NT2/D1 (cell line): Measurements from ENCODE around the gene SPEM1.
A peak's percentile ranks its signal among the peaks of the same experiment; 100 is the strongest.

Source experiments
- DNase-seq: peaks from one replicate; pipeline ENCODE4 v3.0.0-alpha.2; 2011; ENCODE audit warnings: low read depth, low spot score
- H3K27me3 ChIP-seq: 2 replicates; pipeline ENCODE4 v1.6.0; 2011; ENCODE audit warnings: mild to moderate bottlenecking; ENCODE audit not compliant: insufficient read length, insufficient read depth
- H3K36me3 ChIP-seq: 2 replicates; pipeline ENCODE4 v1.6.1; 2011; ENCODE audit warnings: mild to moderate bottlenecking, low read length, mixed read lengths; ENCODE audit not compliant: insufficient read depth, insufficient read length
- H3K4me1 ChIP-seq: 2 replicates; pipeline ENCODE4 v1.5.1; 2011; ENCODE audit not compliant: insufficient read depth, insufficient read length
- H3K4me3 ChIP-seq: 2 replicates; pipeline ENCODE4 v1.5.1; 2011; ENCODE audit warnings: low read depth; ENCODE audit not compliant: insufficient read length
- H3K9ac ChIP-seq: 2 replicates; pipeline ENCODE4 v1.6.0; 2011; ENCODE audit warnings: low read depth; ENCODE audit not compliant: insufficient read length
- H3K9me3 ChIP-seq: 2 replicates; pipeline ENCODE4 v1.5.1; 2011; ENCODE audit warnings: mild to moderate bottlenecking, low read length; ENCODE audit not compliant: insufficient read depth
- SUZ12 ChIP-seq: IDR thresholded peaks from 2 replicates; pipeline ENCODE4 v1.6.1; 2011; ENCODE audit not compliant: insufficient read length, insufficient read depth; ENCODE audit errors: extremely low read depth
- YY1 ChIP-seq: IDR thresholded peaks from 2 replicates; pipeline ENCODE4 v1.6.1; 2011; ENCODE audit not compliant: insufficient read length, insufficient read depth
- ZNF274 ChIP-seq: IDR thresholded peaks from 2 replicates; pipeline ENCODE4 v1.6.1; 2011; ENCODE audit warnings: mild to moderate bottlenecking, low read depth, low read length

SPEM1 gene

DNA sequence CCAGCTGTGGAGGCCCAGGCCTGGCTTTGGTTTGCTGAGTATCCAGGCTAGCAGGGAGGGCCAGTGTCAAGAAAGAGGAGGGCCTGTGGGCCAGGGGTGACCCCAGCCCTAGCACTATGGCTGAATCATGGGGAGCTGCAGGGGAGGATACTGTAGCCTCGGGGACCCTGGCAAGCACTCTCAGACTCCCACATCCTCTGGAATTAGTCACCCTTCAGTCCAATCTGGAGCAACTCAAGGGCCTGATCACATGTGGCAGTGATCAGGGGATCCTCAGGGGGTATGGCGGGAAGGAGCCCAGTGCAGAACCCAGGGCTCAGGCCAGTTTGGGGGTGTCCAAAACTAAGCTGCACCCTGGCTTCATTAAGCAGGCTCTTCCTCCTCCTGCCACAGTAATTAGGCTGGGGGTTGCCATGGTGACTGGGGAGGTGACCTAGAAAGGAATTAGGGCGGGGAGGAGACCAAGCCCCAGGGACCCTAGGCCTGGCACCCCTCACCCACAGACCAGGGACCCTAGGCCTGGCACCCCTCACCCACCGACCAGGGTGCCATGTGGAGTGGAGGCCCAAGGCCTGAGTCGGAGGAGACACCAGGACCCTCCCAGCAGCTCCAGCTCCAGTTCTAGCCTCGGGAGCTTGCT is 6.7 kb upstream of the SPEM1 start:
- no peak for TF ChIP-seq YY1
- no peak for TF ChIP-seq ZNF274
- no peak for TF ChIP-seq SUZ12
- no peak overlapping the region for H3K4me3 ChIP-seq
- H3K4me1 ChIP-seq, result peaks cover 3% of the 10 kb centered on the region
- H3K27me3 ChIP-seq, result no peaks in the 10 kb centered on the region
- no peak overlapping the region for H3K9ac ChIP-seq
- peaks cover 59% of the 10 kb centered on the region for H3K36me3 ChIP-seq
- DNase-seq, result no peak
- H3K9me3 ChIP-seq, result no peaks in the 10 kb centered on the region

GRCh38 chr17:7414837-7415236 is 5.3 kb upstream of the SPEM1 start:
- H3K27me3 ChIP-seq, result no peaks in the 10 kb centered on the region
- no peak overlapping the region for H3K9ac ChIP-seq
- peaks cover 50% of the 10 kb centered on the region for H3K36me3 ChIP-seq
- H3K9me3 ChIP-seq, result no peaks in the 10 kb centered on the region
- DNase-seq, result no peak
- TF ChIP-seq ZNF274 (no peak), YY1 (no peak), SUZ12 (no peak)
- peaks cover 3% of the 10 kb centered on the region for H3K4me1 ChIP-seq
- H3K4me3 ChIP-seq, result no peak overlapping the region

DNA sequence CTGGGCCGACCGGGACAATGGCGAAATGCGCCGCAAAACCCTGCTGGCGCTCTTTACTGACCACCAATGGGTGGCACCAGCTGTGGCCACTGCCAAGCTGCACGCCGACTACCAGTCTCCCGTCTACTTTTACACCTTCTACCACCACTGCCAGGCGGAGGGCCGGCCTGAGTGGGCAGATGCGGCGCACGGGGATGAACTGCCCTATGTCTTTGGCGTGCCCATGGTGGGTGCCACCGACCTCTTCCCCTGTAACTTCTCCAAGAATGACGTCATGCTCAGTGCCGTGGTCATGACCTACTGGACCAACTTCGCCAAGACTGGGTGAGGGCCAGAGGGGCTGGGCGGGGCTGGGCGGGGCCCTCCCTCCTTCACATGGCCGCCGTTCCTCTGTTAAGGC is 4.3 kb upstream of the SPEM1 start:
- peaks cover 42% of the 10 kb centered on the region for H3K36me3 ChIP-seq
- peaks cover 3% of the 10 kb centered on the region for H3K4me1 ChIP-seq
- DNase-seq, result no peak
- H3K4me3 ChIP-seq, result no peak overlapping the region
- no peak overlapping the region for H3K9ac ChIP-seq
- no peaks in the 10 kb centered on the region for H3K27me3 ChIP-seq
- no peaks in the 10 kb centered on the region for H3K9me3 ChIP-seq
- TF ChIP-seq ZNF274 (no peak), YY1 (no peak), SUZ12 (no peak)

- Histone ChIP-seq H3K9me3 (no peaks in the 10 kb centered on the region), H3K36me3 (peaks cover 38% of the 10 kb centered on the region), H3K9ac (peak overlapping the region; percentile 8), H3K4me3 (no peak overlapping the region), H3K27me3 (no peaks in the 10 kb centered on the region), H3K4me1 (peaks cover 3% of the 10 kb centered on the region)
- DNase-seq, result no peak
- no peak for TF ChIP-seq YY1
- TF ChIP-seq SUZ12, result no peak
These were observed 3.8 kb upstream of the SPEM1 start for GRCh38 chr17:7416323-7416722.

- no peak for TF ChIP-seq YY1
- Histone ChIP-seq H3K9me3 (no peaks in the 10 kb centered on the region), H3K4me3 (no peak overlapping the region)
These were observed 3.0 kb upstream of the SPEM1 start for GRCh38 chr17:7417056-7417655.

DNA sequence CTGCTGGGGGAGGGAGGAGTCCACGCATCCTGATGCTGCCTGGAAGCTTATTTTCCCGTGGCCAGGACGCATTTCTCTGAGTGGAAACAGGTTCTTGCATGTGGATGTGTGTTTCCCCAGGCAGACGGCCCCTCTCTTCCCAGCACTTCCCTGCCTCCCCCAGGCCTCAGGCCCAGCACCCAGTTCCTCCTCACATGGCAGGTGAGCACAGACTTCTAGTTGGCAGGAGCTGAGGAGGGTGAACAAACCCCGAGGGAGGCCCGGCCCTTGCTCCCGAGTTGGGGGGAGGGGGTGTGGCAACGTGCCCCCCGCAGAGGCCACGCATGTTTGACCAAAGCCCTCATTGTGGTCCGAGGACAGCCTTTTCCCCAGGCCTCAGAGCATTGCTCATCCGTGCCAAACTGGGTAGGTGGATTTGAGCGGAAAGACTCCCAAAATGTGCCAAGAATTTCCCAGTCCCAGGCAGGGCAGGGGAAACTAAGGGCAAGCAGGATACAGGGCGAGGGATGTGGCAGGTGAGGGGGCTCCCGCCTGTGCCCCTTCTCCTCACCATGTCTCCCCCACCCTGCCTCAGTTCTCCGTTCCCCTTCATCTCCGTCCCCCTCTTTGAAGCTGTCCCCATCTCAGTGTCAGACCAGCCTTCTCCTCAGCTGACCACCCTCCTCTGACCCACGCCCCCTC is 1.5 kb upstream of the SPEM1 start:
- H3K27me3 ChIP-seq, result no peaks in the 10 kb centered on the region
- H3K4me3 ChIP-seq, result no peak overlapping the region
- TF ChIP-seq ZNF274, result no peak
- TF ChIP-seq YY1, result no peak
- no peak for TF ChIP-seq SUZ12
- H3K9me3 ChIP-seq, result no peaks in the 10 kb centered on the region
- DNase-seq, result no peak
- peaks cover 38% of the 10 kb centered on the region for H3K36me3 ChIP-seq
- H3K9ac ChIP-seq, result no peak overlapping the region
- H3K4me1 ChIP-seq, result no peaks in the 10 kb centered on the region

More at GRCh38 chr17:7417056-7417655, 3.0 kb upstream of the SPEM1 start:
- DNase-seq, result no peak
- Histone ChIP-seq H3K4me1 (peaks cover 3% of the 10 kb centered on the region), H3K36me3 (peaks cover 38% of the 10 kb centered on the region), H3K27me3 (no peaks in the 10 kb centered on the region), H3K9ac (no peak overlapping the region)

DNA sequence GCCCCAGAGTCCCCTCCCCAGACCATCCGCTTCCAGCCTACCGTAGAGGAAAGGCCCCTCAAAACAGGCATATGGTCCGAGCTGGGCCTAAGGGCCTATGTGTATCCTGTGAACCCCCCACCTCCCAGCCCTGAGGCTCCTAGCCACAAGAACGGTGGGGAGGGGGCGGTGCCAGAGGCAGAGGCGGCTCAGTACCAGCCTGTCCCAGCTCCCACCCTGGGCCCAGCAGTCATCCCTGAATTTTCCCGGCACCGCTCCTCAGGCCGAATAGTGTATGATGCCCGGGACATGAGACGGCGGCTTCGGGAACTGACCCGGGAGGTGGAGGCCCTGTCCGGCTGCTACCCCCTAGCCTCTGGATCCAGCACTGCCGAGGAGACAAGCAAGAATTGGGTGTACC is 1.1 kb downstream of the SPEM1 start:
- Histone ChIP-seq H3K4me1 (no peaks in the 10 kb centered on the region), H3K9ac (no peak overlapping the region), H3K9me3 (no peaks in the 10 kb centered on the region), H3K36me3 (peaks cover 21% of the 10 kb centered on the region), H3K27me3 (no peaks in the 10 kb centered on the region), H3K4me3 (no peak overlapping the region)
- TF ChIP-seq YY1 (no peak), SUZ12 (no peak), ZNF274 (no peak)
- no peak for DNase-seq

DNA sequence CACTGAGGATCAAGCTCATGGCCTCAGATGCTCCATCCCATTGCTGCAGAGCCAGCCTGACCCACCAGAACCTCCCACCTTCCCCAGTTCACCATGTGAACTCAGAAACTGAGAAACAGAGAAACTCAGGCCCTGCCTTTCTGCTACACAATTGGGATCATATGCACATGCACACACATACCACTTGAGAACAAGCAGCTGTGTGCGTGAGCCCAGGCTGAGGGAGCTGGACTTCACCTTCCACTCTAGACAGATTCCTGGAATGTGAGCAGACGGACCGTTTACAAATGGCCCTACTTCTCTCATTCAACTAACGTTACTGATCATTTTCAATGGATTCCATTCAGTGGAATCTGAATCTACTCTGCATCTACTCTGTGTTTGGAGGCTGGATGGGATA is 3.6 kb downstream of the SPEM1 start:
- H3K9ac ChIP-seq, result no peak overlapping the region
- no peaks in the 10 kb centered on the region for H3K4me1 ChIP-seq
- no peaks in the 10 kb centered on the region for H3K27me3 ChIP-seq
- no peak for TF ChIP-seq SUZ12
- TF ChIP-seq YY1, result no peak
- TF ChIP-seq ZNF274, result no peak
- H3K9me3 ChIP-seq, result no peaks in the 10 kb centered on the region
- no peak for DNase-seq
- no peak overlapping the region for H3K4me3 ChIP-seq
- peaks cover 2% of the 10 kb centered on the region for H3K36me3 ChIP-seq
